HEK293 (cell line): ENCODE data around the gene LRRC26.
A peak's percentile ranks its signal among the peaks of the same experiment; 100 is the strongest.

Experiments
- CTCF ChIA-PET: fragments of 350-600 bp; formaldehyde crosslinking; extraction: SDS; loops from one replicate; lab custom pipeline; 2021; ENCODE audit warnings: antibody characterized with exemption; lab: Yijun Ruan, JAX
- POLR2A ChIA-PET: fragments of 300-600 bp; formaldehyde crosslinking; extraction: SDS; loops from one replicate; lab custom pipeline; 2020; ENCODE audit warnings: antibody characterized with exemption, inconsistent platforms; lab: Yijun Ruan, JAX
- H3K27ac ChIP-seq: fragments of 200-500 bp; sonication (Bioruptor generic); 2 replicates; pipeline ENCODE4 v1.5.1; 2014; ENCODE audit warnings: low read depth, low read length, control low read depth, inconsistent platforms; ENCODE audit errors: extremely low read depth
- H3K36me3 ChIP-seq, 2 experiments: fragments of 200-500 bp in 1 of 2; sonication (Bioruptor generic) in 1 of 2; 1 replicate in 1 of 2; 2 replicates in 1 of 2; pipeline ENCODE4 v1.5.1; 2014 to 2017; ENCODE audit warnings: inconsistent platforms in 2 of 2, low read length in 2 of 2; ENCODE audit not compliant: control insufficient read depth in 2 of 2, insufficient read depth in 1 of 2
- H3K4me1 ChIP-seq: fragments of 200-500 bp; sonication (Bioruptor generic); 2 replicates; pipeline ENCODE4 v1.5.1; 2014; ENCODE audit warnings: mild to moderate bottlenecking, low read length, inconsistent platforms; ENCODE audit not compliant: control insufficient read depth, insufficient read depth
- H3K4me3 ChIP-seq: 2 replicates; pipeline ENCODE4 v1.5.1; 2011; ENCODE audit warnings: low read depth, mild to moderate bottlenecking, control low read depth, low read length, moderate library complexity
- H3K9me3 ChIP-seq: fragments of 200-500 bp; sonication (Bioruptor generic); 2 replicates; pipeline ENCODE4 v1.5.1; 2014; ENCODE audit warnings: low read depth, low read length, inconsistent platforms; ENCODE audit not compliant: control insufficient read depth, insufficient read depth
- HOXD13 ChIP-seq: sonication (generic); formaldehyde crosslinking; IDR thresholded peaks from 2 replicates; pipeline ENCODE4 v1.8.0; 2022; ENCODE audit warnings: missing genetic modification reagents, borderline replicate concordance
- KLF1 ChIP-seq: fragments of 450-650 bp; formaldehyde crosslinking; IDR thresholded peaks from 2 replicates; pipeline ENCODE4 v1.5.1; 2016; ENCODE audit warnings: missing biosample characterization, missing genetic modification characterization
- KLF16 ChIP-seq: fragments of 450-650 bp; formaldehyde crosslinking; IDR thresholded peaks from 2 replicates; pipeline ENCODE4 v1.5.1; 2017; ENCODE audit warnings: missing biosample characterization, missing genetic modification characterization
- KLF8 ChIP-seq: fragments of 450-650 bp; formaldehyde crosslinking; IDR thresholded peaks from 2 replicates; pipeline ENCODE4 v1.5.1; 2016; ENCODE audit warnings: missing biosample characterization, missing genetic modification characterization
- MYNN ChIP-seq: fragments of 450-650 bp; formaldehyde crosslinking; IDR thresholded peaks from 2 replicates; pipeline ENCODE4 v1.5.1; 2016; ENCODE audit warnings: missing biosample characterization, missing genetic modification characterization, borderline replicate concordance
- MZF1 ChIP-seq: fragments of 450-650 bp; formaldehyde crosslinking; IDR thresholded peaks from 2 replicates; pipeline ENCODE4 v1.5.1; 2017; ENCODE audit warnings: missing biosample characterization, missing genetic modification characterization, borderline replicate concordance
- OVOL3 ChIP-seq: fragments of 450-650 bp; formaldehyde crosslinking; IDR thresholded peaks from 2 replicates; pipeline ENCODE4 v1.5.1; 2016; ENCODE audit warnings: missing biosample characterization, missing genetic modification characterization
- PATZ1 ChIP-seq: fragments of 450-650 bp; formaldehyde crosslinking; IDR thresholded peaks from 2 replicates; pipeline ENCODE4 v1.5.1; 2016; ENCODE audit warnings: missing biosample characterization, missing genetic modification characterization
- PRDM1 ChIP-seq: fragments of 450-650 bp; formaldehyde crosslinking; IDR thresholded peaks from 2 replicates; pipeline ENCODE4; 2016; ENCODE audit warnings: missing biosample characterization, missing genetic modification characterization
- RBAK ChIP-seq: fragments of 450-650 bp; formaldehyde crosslinking; IDR thresholded peaks from 2 replicates; pipeline ENCODE4 v1.5.1; 2016; ENCODE audit warnings: missing biosample characterization, missing genetic modification characterization
- SP2 ChIP-seq: fragments of 450-650 bp; formaldehyde crosslinking; IDR thresholded peaks from 2 replicates; pipeline ENCODE4 v1.5.1; 2016; ENCODE audit warnings: missing biosample characterization, missing genetic modification characterization
- SP3 ChIP-seq: fragments of 450-650 bp; formaldehyde crosslinking; IDR thresholded peaks from 2 replicates; pipeline ENCODE4 v1.5.1; 2016; ENCODE audit warnings: missing biosample characterization, missing genetic modification characterization
- ZBTB6 ChIP-seq: fragments of 450-650 bp; formaldehyde crosslinking; IDR thresholded peaks from 2 replicates; pipeline ENCODE4 v1.5.1; 2017; ENCODE audit warnings: missing biosample characterization, missing genetic modification characterization
- ZFP41 ChIP-seq: fragments of 450-650 bp; formaldehyde crosslinking; IDR thresholded peaks from 2 replicates; pipeline ENCODE4 v1.5.1; 2016; ENCODE audit warnings: missing biosample characterization, missing genetic modification characterization, borderline replicate concordance
- ZNF140 ChIP-seq: fragments of 450-650 bp; formaldehyde crosslinking; IDR thresholded peaks from 2 replicates; pipeline ENCODE4 v1.5.1; 2016; ENCODE audit warnings: missing biosample characterization, missing genetic modification characterization
- ZNF155 ChIP-seq: fragments of 450-650 bp; formaldehyde crosslinking; IDR thresholded peaks from 2 replicates; pipeline ENCODE4 v1.5.1; 2016; ENCODE audit warnings: missing biosample characterization, missing genetic modification characterization
- ZNF18 ChIP-seq: fragments of 450-650 bp; formaldehyde crosslinking; IDR thresholded peaks from 2 replicates; pipeline ENCODE4 v1.5.1; 2016; ENCODE audit warnings: missing biosample characterization, missing genetic modification characterization
- ZNF2 ChIP-seq: fragments of 450-650 bp; formaldehyde crosslinking; IDR thresholded peaks from 2 replicates; pipeline ENCODE4 v1.5.1; 2016; ENCODE audit warnings: missing biosample characterization, missing genetic modification characterization
- ZNF202 ChIP-seq: fragments of 450-650 bp; formaldehyde crosslinking; IDR thresholded peaks from 2 replicates; pipeline ENCODE4 v1.5.1; 2016; ENCODE audit warnings: missing biosample characterization, missing genetic modification characterization, borderline replicate concordance
- ZNF302 ChIP-seq: fragments of 450-650 bp; formaldehyde crosslinking; IDR thresholded peaks from 2 replicates; pipeline ENCODE4 v1.5.1; 2016; ENCODE audit warnings: missing biosample characterization, missing genetic modification characterization, low read depth
- ZNF324 ChIP-seq: fragments of 450-650 bp; formaldehyde crosslinking; IDR thresholded peaks from 2 replicates; pipeline ENCODE4 v1.5.1; 2016; ENCODE audit warnings: missing biosample characterization, missing genetic modification characterization
- ZNF423 ChIP-seq: fragments of 450-650 bp; formaldehyde crosslinking; IDR thresholded peaks from 2 replicates; pipeline ENCODE4 v1.5.1; 2016; ENCODE audit warnings: missing biosample characterization, missing genetic modification characterization
- ZNF426 ChIP-seq: fragments of 450-650 bp; formaldehyde crosslinking; IDR thresholded peaks from 2 replicates; pipeline ENCODE4 v1.5.1; 2017; ENCODE audit warnings: missing biosample characterization, missing genetic modification characterization, mild to moderate bottlenecking, inconsistent platforms, moderate library complexity
- ZNF530 ChIP-seq: fragments of 450-650 bp; formaldehyde crosslinking; IDR thresholded peaks from 2 replicates; pipeline ENCODE4 v1.5.1; 2016; ENCODE audit warnings: low read depth, missing biosample characterization, missing genetic modification characterization
- ZNF544 ChIP-seq: fragments of 450-650 bp; formaldehyde crosslinking; IDR thresholded peaks from 2 replicates; pipeline ENCODE4 v1.5.0; 2017; ENCODE audit warnings: missing biosample characterization, missing genetic modification characterization
- ZNF549 ChIP-seq: fragments of 450-650 bp; IDR thresholded peaks from 2 replicates; pipeline ENCODE4 v1.5.1; 2018; ENCODE audit warnings: missing biosample characterization, missing genetic modification characterization, mild to moderate bottlenecking, inconsistent platforms, moderate library complexity
- TF ChIP-seq, protein P1 (sequence below): fragments of 450-650 bp; formaldehyde crosslinking; IDR thresholded peaks from 2 replicates; pipeline ENCODE4 v1.5.1; 2016; ENCODE audit warnings: missing biosample characterization, missing genetic modification characterization

LRRC26 gene

DNA sequence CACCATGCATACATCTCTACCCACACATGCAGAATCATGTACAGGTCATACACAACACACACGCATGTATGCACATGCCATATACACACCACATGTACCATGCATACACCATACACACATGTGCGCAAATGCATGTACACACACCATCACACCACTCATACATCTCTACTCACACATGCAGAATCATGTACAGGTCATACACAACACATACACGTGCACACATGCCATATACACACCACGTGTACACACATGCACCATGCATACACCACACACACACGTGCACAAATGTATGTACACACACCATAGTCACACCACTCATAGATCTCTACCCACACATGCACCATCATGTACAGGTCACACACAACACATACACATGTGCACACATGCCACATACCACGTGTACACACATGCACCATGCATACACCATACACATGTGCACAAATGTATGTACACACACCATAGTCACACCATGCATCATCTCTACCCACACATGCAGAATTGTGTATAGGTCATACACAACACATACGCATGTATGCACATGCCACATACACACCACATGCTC is 16.9 kb downstream of the LRRC26 start:
- Histone ChIP-seq H3K4me1 (no peaks in the 10 kb centered on the region), H3K36me3 (no peaks in the 10 kb centered on the region), H3K4me3 (no peak overlapping the region), H3K9me3 (no peaks in the 10 kb centered on the region), H3K27ac (no peak overlapping the region)
- no peak for TF ChIP-seq ZNF302 (tag by site-specific recombination)
- TF ChIP-seq PRDM1 (tag by site-specific recombination), result no peak
- TF ChIP-seq KLF16 (tag by site-specific recombination), result no peak
- TF ChIP-seq ZNF18, result peak; percentile 95
- TF ChIP-seq ZNF202 (tag by site-specific recombination), result no peak
- TF ChIP-seq ZNF423 (tag by site-specific recombination), result no peak
- ChIA-PET CTCF (interaction anchor here (0.6 kb wide), 1 partner anchor 25 kb away, joined by 6 read pairs; no protein-coding TSS in a partner anchor), POLR2A (interaction anchor here (1.8 to 3.1 kb wide), 3 partner anchors 23 to 48 kb away, joined by 7 to 52 read pairs (median 8); partner anchors contain the start of gene TPRN)

DNA sequence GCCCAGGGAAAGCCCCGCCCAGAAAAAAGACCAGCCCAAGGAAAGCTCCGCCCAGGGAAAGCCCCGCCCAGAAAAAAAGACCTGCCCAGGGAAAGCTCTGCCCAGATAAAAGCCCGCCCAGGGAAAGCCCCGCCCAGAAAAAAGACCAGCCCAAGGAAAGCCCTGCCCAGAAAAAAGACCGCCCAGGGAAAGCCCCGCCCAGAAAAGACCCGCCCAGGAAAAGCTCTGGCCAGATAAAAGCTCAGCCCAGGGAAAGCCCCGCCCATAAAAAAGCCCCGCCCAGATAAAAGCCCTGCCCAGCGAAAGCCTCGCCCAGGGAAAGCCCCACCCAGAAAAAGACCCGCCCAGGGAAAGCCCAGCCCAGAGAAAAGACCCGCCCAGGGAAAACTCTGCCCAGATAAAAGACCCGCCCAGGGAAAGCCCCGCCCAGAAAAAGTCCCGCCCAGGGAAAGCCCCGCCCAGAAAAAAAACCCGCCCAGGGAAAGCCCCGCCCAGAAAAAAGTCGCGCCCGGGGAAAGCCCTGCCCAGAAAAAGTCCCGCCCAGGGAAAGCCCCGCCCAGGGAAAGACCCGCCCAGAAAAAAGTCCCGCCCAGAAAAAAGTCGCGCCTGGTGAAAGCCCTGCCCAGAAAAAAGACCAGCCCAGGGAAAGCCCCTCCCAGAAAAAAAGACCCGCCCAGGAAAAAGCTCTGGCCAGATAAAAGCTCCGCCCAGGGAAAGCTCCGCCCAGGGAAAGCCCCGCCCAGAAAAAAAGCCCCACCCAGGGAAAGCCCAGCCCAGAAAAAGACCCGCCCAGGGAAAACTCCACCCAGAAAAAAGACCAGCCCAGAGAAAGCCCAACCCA is 19.0 kb downstream of the LRRC26 start:
- no peaks in the 10 kb centered on the region for H3K36me3 ChIP-seq
- ChIA-PET CTCF (interaction anchor here (0.6 to 0.9 kb wide), 7 partner anchors 10 to 363 kb away, joined by 3 to 4 read pairs (median 3); no protein-coding TSS in a partner anchor), POLR2A (interaction anchor here (0.6 to 3.3 kb wide), 31 partner anchors 10 to 788 kb away, joined by 3 to 52 read pairs (median 4); partner anchors contain the start of genes ANAPC2, EXD3, LRRC26 and MAN1B1)
- H3K4me1 ChIP-seq, result no peaks in the 10 kb centered on the region
- H3K9me3 ChIP-seq, result no peaks in the 10 kb centered on the region
- no peak overlapping the region for H3K27ac ChIP-seq
- no peak overlapping the region for H3K4me3 ChIP-seq
- no peak for TF ChIP-seq ZNF530 (tag by site-specific recombination)
- no peak for TF ChIP-seq ZFP41 (tag by site-specific recombination)
- no peak for TF ChIP-seq ZNF2 (tag by site-specific recombination)
- peak; percentile 94 for TF ChIP-seq KLF8
- TF ChIP-seq HOXD13 (CRISPR knock-in tag), result no peak
- TF ChIP-seq RBAK (tag by site-specific recombination), result no peak
- no peak for TF ChIP-seq ZNF426 (tag by site-specific recombination)
- TF ChIP-seq PATZ1 (tag by site-specific recombination), result peak; percentile 78
- no peak for TF ChIP-seq ZNF324 (tag by site-specific recombination)
- no peak for TF ChIP-seq OVOL3 (tag by site-specific recombination)
- TF ChIP-seq MZF1 (tag by site-specific recombination), result no peak
- no peak for TF ChIP-seq ZNF544 (tag by site-specific recombination)
- TF ChIP-seq SP2 (tag by site-specific recombination), result peak; percentile 67
- TF ChIP-seq, protein P1, sequence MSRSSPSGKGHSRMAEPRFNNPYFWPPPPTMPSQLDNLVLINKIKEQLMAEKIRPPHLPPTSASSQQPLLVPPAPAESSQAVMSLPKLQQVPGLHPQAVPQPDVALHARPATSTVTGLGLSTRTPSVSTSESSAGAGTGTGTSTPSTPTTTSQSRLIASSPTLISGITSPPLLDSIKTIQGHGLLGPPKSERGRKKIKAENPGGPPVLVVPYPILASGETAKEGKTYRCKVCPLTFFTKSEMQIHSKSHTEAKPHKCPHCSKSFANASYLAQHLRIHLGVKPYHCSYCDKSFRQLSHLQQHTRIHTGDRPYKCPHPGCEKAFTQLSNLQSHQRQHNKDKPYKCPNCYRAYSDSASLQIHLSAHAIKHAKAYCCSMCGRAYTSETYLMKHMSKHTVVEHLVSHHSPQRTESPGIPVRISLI (tag by site-specific recombination), result peak; percentile 98
- no peak for TF ChIP-seq ZBTB6 (tag by site-specific recombination)
- peak; percentile 82; the same call in 1 of the 2 replicates for TF ChIP-seq MYNN (tag by site-specific recombination)
- no peak for TF ChIP-seq ZNF549 (tag by site-specific recombination)
- peak; percentile 75 for TF ChIP-seq SP3 (tag by site-specific recombination)
- TF ChIP-seq ZNF140 (tag by site-specific recombination), result no peak
- TF ChIP-seq ZNF155 (tag by site-specific recombination), result no peak
- peak; percentile 83 for TF ChIP-seq KLF1 (tag by site-specific recombination)
